GM18508 (cell line): ENCODE results near the gene AMY1A.
"Not testable (repeated sequence)": the region's sequence is repeated elsewhere in the genome, so short reads cannot be mapped to it uniquely, and the experiment has no call there.

Experiments used
- ATAC-seq: cut with Tn5 transposase; IDR thresholded peaks from one replicate; pipeline ENCODE4 v1.9.1; 2021; ENCODE audit warnings: moderate number of reproducible peaks; ENCODE audit not compliant: insufficient read depth, unreplicated experiment

Gene AMY1A

GRCh38 chr1:103655460-103655859 is at the start of gene AMY1A:
TSS of gene AMY1A (plus strand) at chr1:103655760. CDS start at chr1:103656331, 571 bp downstream.
- ATAC-seq = not testable (repeated sequence)

- no peak for ATAC-seq
These were observed 39.2 kb upstream of the AMY1A start for GRCh38 chr1:103616362-103616761.

- not testable (repeated sequence) for ATAC-seq
These were observed 38.5 kb upstream of the AMY1A start, which contains the start of gene AMY2A for GRCh38 chr1:103616994-103617477. TSS of gene AMY2A (plus strand) at chr1:103617427. CDS start at chr1:103617441, 14 bp downstream.

- not testable (repeated sequence) for ATAC-seq
These were observed 28.1 kb upstream of the AMY1A start for GRCh38 chr1:103627436-103627835.

GRCh38 chr1:103641194-103641593 is 14.4 kb upstream of the AMY1A start:
- ATAC-seq = not testable (repeated sequence)

GRCh38 chr1:103643908-103644307 is 11.7 kb upstream of the AMY1A start:
- not testable (repeated sequence) for ATAC-seq

DNA sequence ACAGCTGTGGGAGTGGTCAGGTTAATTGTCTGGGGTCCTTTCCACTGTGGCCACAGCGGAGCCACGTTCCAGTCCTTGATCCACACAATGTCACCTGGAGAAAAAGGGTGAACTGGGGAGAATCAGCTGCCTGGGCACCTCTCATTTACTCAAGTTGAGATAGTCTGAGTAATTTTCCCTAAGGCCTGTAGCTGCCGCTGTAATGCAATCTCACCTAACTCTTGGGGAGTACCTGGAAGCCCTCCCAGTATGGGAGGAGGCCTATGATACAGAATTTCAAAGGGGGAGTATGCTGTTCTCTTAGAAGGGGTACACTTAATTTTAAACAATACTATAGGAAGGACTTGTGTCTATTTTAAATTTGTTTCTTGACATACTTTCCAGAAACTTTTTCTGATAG is 5.3 kb upstream of the AMY1A start:
- not testable (repeated sequence) for ATAC-seq

DNA sequence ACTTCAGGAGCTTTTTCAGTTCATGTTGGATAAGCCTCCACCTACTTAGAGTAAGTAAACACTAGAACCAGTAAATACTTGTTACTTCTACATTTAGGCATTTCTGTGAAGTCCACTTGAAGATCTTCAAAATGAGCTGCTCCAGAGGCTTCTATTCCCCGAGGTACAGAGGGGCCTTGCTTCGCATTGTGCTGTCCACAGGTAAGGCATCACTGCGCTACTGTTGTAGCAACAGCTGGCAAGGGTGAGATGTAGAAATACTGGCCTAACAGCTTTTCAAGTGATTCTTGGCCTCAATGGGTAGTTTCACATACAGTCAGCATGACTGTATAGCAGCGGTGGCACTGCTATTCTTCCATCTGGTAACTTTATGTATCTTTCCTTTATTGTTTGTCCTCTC is 4.7 kb upstream of the AMY1A start:
- ATAC-seq = not testable (repeated sequence)

DNA sequence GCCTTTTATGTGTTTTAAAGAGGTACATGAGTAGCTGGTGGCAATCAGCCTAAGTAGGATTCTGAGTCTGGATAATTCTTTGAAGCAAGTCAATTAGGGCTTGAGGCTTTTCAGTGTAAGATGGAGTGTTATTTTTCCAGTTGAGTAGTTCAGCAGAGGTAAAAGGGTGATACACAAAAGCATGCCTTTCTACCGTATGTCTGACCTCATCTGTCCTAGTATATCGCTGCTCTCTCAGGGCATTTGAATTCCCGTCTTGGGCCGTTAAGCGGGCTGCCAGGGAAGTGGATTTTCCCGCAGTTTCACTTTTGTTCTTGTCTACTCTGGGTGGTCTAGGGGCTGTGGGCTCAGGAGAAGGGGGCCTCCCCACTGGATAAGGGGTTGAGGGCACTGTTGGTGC is 1.4 kb upstream of the AMY1A start:
- ATAC-seq = not testable (repeated sequence)

DNA sequence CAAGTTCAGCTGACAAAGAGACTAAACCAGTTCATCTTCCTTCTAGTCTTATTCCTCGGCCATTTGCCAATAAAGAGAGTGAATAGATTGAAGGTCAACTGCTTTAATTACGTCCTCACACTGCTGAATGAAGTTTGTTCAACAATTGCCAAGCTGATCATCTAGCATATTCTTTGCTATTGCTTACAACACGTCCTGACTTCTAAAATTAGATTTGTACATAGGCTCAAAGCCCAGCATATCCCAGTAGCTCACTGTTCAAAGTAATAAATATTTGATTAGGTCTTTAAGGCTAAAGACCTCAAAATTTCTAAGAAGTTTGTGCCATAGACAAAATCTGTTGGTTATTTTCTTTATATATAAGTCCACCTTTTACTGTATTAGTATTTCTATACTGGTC is 20.8 kb downstream of the AMY1A start:
- ATAC-seq = not testable (repeated sequence)

- not testable (repeated sequence) for ATAC-seq
These were observed 40.5 kb downstream of the AMY1A start, which contains the start of gene AMY1B for GRCh38 chr1:103696110-103696509. TSS of gene AMY1B (minus strand) at chr1:103696210. CDS start at chr1:103695639, 571 bp downstream.

DNA sequence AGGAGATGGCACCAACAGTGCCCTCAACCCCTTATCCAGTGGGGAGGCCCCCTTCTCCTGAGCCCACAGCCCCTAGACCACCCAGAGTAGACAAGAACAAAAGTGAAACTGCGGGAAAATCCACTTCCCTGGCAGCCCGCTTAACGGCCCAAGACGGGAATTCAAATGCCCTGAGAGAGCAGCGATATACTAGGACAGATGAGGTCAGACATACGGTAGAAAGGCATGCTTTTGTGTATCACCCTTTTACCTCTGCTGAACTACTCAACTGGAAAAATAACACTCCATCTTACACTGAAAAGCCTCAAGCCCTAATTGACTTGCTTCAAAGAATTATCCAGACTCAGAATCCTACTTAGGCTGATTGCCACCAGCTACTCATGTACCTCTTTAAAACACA is 41.9 kb downstream of the AMY1A start:
- not testable (repeated sequence) for ATAC-seq

GRCh38 chr1:103700669-103701068 is 45.1 kb downstream of the AMY1A start:
- ATAC-seq = not testable (repeated sequence)

DNA sequence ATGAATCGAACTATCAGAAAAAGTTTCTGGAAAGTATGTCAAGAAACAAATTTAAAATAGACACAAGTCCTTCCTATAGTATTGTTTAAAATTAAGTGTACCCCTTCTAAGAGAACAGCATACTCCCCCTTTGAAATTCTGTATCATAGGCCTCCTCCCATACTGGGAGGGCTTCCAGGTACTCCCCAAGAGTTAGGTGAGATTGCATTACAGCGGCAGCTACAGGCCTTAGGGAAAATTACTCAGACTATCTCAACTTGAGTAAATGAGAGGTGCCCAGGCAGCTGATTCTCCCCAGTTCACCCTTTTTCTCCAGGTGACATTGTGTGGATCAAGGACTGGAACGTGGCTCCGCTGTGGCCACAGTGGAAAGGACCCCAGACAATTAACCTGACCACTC is 45.7 kb downstream of the AMY1A start:
- ATAC-seq = not testable (repeated sequence)

GRCh38 chr1:103707670-103708069 is 52.1 kb downstream of the AMY1A start:
- not testable (repeated sequence) for ATAC-seq

- not testable (repeated sequence) for ATAC-seq
These were observed 54.8 kb downstream of the AMY1A start for GRCh38 chr1:103710381-103710780.
